ENCODE results near the gene CAPG. TPM values are rescaled to one million over a fixed set of nuclear protein-coding genes. Genes with fewer than 3 reads are reported as not detected.

The CAPG gene
- total RNA-seq, 1 experiment from 2014 or later: 117 TPM

DNA sequence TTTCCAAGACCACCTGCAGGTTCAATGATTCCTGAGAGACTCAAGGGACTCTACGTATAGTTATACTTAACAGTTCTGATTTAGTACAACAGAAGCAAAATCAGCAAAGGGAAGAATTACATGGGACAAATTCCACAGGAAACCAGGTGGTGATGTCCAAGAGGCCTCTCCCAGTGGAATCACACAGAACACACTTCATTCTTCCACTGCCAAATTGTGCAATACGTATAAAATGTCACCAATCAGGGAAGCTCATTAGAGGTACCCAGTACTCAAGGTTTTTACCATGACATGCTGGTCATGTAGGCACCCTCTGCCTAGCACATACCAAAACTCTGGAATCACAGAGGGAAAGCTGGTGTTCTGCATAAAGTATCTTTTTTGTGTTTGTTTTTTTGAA lies 22.4 kb downstream of the CAPG start (continued):
- TF ChIP-seq, protein P1, sequence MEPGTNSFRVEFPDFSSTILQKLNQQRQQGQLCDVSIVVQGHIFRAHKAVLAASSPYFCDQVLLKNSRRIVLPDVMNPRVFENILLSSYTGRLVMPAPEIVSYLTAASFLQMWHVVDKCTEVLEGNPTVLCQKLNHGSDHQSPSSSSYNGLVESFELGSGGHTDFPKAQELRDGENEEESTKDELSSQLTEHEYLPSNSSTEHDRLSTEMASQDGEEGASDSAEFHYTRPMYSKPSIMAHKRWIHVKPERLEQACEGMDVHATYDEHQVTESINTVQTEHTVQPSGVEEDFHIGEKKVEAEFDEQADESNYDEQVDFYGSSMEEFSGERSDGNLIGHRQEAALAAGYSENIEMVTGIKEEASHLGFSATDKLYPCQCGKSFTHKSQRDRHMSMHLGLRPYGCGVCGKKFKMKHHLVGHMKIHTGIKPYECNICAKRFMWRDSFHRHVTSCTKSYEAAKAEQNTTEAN (CRISPR knock-in tag; IDR thresholded peaks at IDR 0.05): no peak

DNA sequence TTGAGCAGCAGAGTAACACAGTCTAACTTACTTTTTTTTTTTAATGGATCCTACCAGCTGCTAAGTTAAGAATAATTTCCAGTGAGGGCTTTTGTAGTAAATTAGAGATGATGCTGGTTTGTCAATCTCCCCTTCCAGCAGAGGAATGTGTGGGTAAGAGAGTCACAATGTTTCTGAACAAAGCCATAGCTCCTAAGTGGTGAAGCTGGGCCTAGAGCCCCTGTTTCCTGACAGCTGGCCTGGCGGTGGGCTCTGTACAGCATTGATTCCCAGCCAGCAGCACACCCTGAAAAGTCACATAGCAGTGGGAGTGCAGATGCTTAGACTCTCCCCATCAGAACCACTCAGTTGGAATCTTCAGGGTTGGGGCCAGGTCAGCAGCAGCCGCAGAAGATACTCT lies 24.4 kb downstream of the CAPG start:
- Mint-ChIP-seq H3K4me3 (no peak overlapping the region), H3K4me1 (peaks cover 24% of the 10 kb centered on the region), H3K36me3 (peaks cover 22% of the 10 kb centered on the region), H3K9me3 (peaks cover 3% of the 10 kb centered on the region; the same call in 1 of the 2 replicates), H3K27me3 (ENCODE audit: low read depth) (no peaks in the 10 kb centered on the region; the same call in 1 of the 2 replicates), H3K27ac (peak overlapping the region; percentile 76)
- POLR2A ChIA-PET: no interaction called here
- CTCF ChIA-PET: interaction anchor here (0.8 to 2.6 kb wide), 2 partner anchors 153 to 166 kb away, joined by 3 to 9 read pairs; partner anchors contain the start of gene MAT2A
- TF ChIP-seq JUN (CRISPR knock-in tag; IDR thresholded peaks at IDR 0.05) (no peak), FOXK1 (CRISPR knock-in tag; IDR thresholded peaks at IDR 0.05) (no peak), ZBTB21 (CRISPR knock-in tag; IDR thresholded peaks at IDR 0.05; ENCODE audit: borderline replicate concordance) (no peak), SP1 (CRISPR knock-in tag; conservative IDR thresholded peaks at IDR 0.05) (no peak), CREM (CRISPR knock-in tag; IDR thresholded peaks at IDR 0.05) (no peak), NFE2L1 (CRISPR knock-in tag; IDR thresholded peaks at IDR 0.05) (no peak)
- TF ChIP-seq, protein P2, sequence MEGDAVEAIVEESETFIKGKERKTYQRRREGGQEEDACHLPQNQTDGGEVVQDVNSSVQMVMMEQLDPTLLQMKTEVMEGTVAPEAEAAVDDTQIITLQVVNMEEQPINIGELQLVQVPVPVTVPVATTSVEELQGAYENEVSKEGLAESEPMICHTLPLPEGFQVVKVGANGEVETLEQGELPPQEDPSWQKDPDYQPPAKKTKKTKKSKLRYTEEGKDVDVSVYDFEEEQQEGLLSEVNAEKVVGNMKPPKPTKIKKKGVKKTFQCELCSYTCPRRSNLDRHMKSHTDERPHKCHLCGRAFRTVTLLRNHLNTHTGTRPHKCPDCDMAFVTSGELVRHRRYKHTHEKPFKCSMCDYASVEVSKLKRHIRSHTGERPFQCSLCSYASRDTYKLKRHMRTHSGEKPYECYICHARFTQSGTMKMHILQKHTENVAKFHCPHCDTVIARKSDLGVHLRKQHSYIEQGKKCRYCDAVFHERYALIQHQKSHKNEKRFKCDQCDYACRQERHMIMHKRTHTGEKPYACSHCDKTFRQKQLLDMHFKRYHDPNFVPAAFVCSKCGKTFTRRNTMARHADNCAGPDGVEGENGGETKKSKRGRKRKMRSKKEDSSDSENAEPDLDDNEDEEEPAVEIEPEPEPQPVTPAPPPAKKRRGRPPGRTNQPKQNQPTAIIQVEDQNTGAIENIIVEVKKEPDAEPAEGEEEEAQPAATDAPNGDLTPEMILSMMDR (IDR thresholded peaks at IDR 0.05): no peak
- TF ChIP-seq, protein P3, sequence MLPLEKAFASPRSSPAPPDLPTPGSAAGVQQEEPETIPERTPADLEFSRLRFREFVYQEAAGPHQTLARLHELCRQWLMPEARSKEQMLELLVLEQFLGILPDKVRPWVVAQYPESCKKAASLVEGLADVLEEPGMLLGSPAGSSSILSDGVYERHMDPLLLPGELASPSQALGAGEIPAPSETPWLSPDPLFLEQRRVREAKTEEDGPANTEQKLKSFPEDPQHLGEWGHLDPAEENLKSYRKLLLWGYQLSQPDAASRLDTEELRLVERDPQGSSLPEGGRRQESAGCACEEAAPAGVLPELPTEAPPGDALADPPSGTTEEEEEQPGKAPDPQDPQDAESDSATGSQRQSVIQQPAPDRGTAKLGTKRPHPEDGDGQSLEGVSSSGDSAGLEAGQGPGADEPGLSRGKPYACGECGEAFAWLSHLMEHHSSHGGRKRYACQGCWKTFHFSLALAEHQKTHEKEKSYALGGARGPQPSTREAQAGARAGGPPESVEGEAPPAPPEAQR (CRISPR knock-in tag; IDR thresholded peaks at IDR 0.05): no peak
- TF ChIP-seq, protein P4, sequence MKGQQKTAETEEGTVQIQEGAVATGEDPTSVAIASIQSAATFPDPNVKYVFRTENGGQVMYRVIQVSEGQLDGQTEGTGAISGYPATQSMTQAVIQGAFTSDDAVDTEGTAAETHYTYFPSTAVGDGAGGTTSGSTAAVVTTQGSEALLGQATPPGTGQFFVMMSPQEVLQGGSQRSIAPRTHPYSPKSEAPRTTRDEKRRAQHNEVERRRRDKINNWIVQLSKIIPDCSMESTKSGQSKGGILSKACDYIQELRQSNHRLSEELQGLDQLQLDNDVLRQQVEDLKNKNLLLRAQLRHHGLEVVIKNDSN (CRISPR knock-in tag; IDR thresholded peaks at IDR 0.05): no peak
- TF ChIP-seq, protein P5, sequence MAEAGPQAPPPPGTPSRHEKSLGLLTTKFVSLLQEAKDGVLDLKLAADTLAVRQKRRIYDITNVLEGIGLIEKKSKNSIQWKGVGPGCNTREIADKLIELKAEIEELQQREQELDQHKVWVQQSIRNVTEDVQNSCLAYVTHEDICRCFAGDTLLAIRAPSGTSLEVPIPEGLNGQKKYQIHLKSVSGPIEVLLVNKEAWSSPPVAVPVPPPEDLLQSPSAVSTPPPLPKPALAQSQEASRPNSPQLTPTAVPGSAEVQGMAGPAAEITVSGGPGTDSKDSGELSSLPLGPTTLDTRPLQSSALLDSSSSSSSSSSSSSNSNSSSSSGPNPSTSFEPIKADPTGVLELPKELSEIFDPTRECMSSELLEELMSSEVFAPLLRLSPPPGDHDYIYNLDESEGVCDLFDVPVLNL (CRISPR knock-in tag; IDR thresholded peaks at IDR 0.05; ENCODE audit: borderline replicate concordance, low read depth): no peak
- TF ChIP-seq, protein P6, sequence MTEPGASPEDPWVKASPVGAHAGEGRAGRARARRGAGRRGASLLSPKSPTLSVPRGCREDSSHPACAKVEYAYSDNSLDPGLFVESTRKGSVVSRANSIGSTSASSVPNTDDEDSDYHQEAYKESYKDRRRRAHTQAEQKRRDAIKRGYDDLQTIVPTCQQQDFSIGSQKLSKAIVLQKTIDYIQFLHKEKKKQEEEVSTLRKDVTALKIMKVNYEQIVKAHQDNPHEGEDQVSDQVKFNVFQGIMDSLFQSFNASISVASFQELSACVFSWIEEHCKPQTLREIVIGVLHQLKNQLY (CRISPR knock-in tag; IDR thresholded peaks at IDR 0.05): no peak
- TF ChIP-seq, protein P7, sequence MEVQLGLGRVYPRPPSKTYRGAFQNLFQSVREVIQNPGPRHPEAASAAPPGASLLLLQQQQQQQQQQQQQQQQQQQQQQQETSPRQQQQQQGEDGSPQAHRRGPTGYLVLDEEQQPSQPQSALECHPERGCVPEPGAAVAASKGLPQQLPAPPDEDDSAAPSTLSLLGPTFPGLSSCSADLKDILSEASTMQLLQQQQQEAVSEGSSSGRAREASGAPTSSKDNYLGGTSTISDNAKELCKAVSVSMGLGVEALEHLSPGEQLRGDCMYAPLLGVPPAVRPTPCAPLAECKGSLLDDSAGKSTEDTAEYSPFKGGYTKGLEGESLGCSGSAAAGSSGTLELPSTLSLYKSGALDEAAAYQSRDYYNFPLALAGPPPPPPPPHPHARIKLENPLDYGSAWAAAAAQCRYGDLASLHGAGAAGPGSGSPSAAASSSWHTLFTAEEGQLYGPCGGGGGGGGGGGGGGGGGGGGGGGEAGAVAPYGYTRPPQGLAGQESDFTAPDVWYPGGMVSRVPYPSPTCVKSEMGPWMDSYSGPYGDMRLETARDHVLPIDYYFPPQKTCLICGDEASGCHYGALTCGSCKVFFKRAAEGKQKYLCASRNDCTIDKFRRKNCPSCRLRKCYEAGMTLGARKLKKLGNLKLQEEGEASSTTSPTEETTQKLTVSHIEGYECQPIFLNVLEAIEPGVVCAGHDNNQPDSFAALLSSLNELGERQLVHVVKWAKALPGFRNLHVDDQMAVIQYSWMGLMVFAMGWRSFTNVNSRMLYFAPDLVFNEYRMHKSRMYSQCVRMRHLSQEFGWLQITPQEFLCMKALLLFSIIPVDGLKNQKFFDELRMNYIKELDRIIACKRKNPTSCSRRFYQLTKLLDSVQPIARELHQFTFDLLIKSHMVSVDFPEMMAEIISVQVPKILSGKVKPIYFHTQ (CRISPR knock-in tag; IDR thresholded peaks at IDR 0.05): no peak
- ATAC-seq: no peak
- DNase-seq (ENCODE audit: low spot score): no peak

Data from WTC11 (cell line).